RKO (cell line): ENCODE data around the gene TEKTIP1.

Experiments
- DNase-seq: peaks from one replicate; pipeline ENCODE4 v3.0.0-alpha.2; 2016; ENCODE audit warnings: low spot score

Gene TEKTIP1

GRCh38 chr19:3538965-3539755 is at the start of gene TEKTIP1:
TSS of gene TEKTIP1 (plus strand) at chr19:3539174. CDS start at chr19:3539178, 4 bp downstream.
- DNase-seq, result no peak

- no peak for DNase-seq
Measured at GRCh38 chr19:3491396-3492119, 47.4 kb upstream of the TEKTIP1 start.

- DNase-seq, result no peak
Measured at GRCh38 chr19:3492131-3492839, 46.7 kb upstream of the TEKTIP1 start.

- no peak for DNase-seq
Measured at GRCh38 chr19:3492919-3493318, 46.1 kb upstream of the TEKTIP1 start.

GRCh38 chr19:3493651-3494050 is 45.3 kb upstream of the TEKTIP1 start:
- DNase-seq, result no peak

GRCh38 chr19:3494051-3494450 is 44.9 kb upstream of the TEKTIP1 start:
- DNase-seq, result no peak

GRCh38 chr19:3494559-3494958 is 44.4 kb upstream of the TEKTIP1 start:
- no peak for DNase-seq

GRCh38 chr19:3496392-3497273 is 42.3 kb upstream of the TEKTIP1 start:
- DNase-seq, result no peak

GRCh38 chr19:3497757-3498520 is 41.0 kb upstream of the TEKTIP1 start:
- DNase-seq, result no peak

- no peak for DNase-seq
Measured at GRCh38 chr19:3499738-3500428, 39.1 kb upstream of the TEKTIP1 start.

- peak; percentile 95 for DNase-seq
Measured at GRCh38 chr19:3500429-3501101, 38.4 kb upstream of the TEKTIP1 start, which contains the start of gene DOHH. TSS of gene DOHH (minus strand) at chr19:3500674. CDS start at chr19:3496814, 3,860 bp downstream.

GRCh38 chr19:3501780-3502179 is 37.2 kb upstream of the TEKTIP1 start:
- no peak for DNase-seq

GRCh38 chr19:3503036-3503572 is 35.9 kb upstream of the TEKTIP1 start:
- DNase-seq, result no peak

- DNase-seq, result no peak
Measured at GRCh38 chr19:3504735-3505134, 34.2 kb upstream of the TEKTIP1 start.

GRCh38 chr19:3505598-3506383 is 33.2 kb upstream of the TEKTIP1 start, which contains the start of gene FZR1:
TSS of gene FZR1 (plus strand) at chr19:3506311. CDS start at chr19:3522990, 16,679 bp downstream.
- DNase-seq, result peak; percentile 97

GRCh38 chr19:3506384-3507340 is 32.3 kb upstream of the TEKTIP1 start:
- no peak for DNase-seq
